Measurements from ENCODE around the gene CRYBB3. TPM values are rescaled to one million over a fixed set of nuclear protein-coding genes. Genes with fewer than 3 reads are reported as not detected.
"Not testable (repeated sequence)": the region's sequence is repeated elsewhere in the genome, so short reads cannot be mapped to it uniquely, and the experiment has no call there.

The CRYBB3 gene
- total RNA-seq, 1 experiment from 2014 or later, result not detected

DNA sequence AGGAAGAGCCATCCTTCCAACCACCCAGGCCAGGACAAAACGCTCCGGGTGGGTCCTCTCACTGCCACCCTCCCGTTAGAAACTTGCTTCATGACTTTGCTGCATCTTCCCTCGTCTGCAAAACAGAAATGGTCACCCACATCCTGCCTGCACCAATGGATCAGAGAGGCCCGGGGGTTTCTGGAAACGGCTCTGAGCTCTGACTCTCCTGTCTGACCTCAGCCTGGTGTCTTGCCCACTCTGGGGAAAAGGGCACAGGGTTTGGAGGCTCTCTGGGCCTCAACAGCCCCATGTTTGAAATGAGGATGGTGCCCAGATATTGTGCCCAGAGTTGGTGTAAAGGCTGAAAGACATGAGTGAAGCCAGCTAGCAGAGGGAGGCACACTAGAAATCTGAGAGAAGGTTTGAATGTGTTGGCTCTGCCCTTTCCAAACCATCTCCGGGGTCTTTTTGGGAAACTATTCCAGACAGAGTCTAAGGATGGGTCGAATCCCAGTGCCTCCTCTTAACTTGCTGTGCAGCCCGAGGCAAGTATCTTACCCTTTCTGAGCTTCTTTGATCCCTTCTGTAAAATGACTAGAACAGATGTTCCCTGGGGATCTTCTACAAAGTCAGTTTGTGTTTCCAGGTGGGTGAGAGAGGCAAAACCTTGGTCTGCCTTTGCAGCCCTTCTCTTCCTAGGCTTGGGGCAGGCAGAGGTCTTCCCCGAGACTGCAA lies 2.1 kb downstream of the CRYBB3 start:
- BruUV-seq (replicated peaks), result no TSS peak
- TF ChIP-seq EZH2 (IDR thresholded peaks at IDR 0.05; ENCODE audit: borderline replicate concordance, low read depth, low read length, poor library complexity, severe bottlenecking), result no peak
- TF ChIP-seq, protein P1, sequence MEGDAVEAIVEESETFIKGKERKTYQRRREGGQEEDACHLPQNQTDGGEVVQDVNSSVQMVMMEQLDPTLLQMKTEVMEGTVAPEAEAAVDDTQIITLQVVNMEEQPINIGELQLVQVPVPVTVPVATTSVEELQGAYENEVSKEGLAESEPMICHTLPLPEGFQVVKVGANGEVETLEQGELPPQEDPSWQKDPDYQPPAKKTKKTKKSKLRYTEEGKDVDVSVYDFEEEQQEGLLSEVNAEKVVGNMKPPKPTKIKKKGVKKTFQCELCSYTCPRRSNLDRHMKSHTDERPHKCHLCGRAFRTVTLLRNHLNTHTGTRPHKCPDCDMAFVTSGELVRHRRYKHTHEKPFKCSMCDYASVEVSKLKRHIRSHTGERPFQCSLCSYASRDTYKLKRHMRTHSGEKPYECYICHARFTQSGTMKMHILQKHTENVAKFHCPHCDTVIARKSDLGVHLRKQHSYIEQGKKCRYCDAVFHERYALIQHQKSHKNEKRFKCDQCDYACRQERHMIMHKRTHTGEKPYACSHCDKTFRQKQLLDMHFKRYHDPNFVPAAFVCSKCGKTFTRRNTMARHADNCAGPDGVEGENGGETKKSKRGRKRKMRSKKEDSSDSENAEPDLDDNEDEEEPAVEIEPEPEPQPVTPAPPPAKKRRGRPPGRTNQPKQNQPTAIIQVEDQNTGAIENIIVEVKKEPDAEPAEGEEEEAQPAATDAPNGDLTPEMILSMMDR (conservative IDR thresholded peaks at IDR 0.05; ENCODE audit: low read depth, low read length), result no peak
- DNase-seq (ENCODE audit: low spot score), result no peak
- Histone ChIP-seq H3K27me3 (replicated peaks; ENCODE audit: insufficient read depth, low read depth, low read length, poor library complexity) (no peaks in the 10 kb centered on the region), H3K4me1 (ENCODE audit: insufficient read depth, low read length, poor library complexity, severe bottlenecking) (no peaks in the 10 kb centered on the region), H3K27ac (ENCODE audit: low read depth, low read length, poor library complexity, severe bottlenecking) (no peak overlapping the region), H3K36me3 (ENCODE audit: insufficient read depth, low read length, poor library complexity, severe bottlenecking) (no peaks in the 10 kb centered on the region), H3K4me3 (ENCODE audit: low read depth, low read length, poor library complexity, severe bottlenecking) (no peak overlapping the region), H3K9me3 (ENCODE audit: low read depth, low read length, poor library complexity, severe bottlenecking) (no peaks in the 10 kb centered on the region)
- intact Hi-C loops (cut with micrococcal nuclease; ENCODE audit: unreplicated experiment), result loop anchor here (2.0 kb wide), 2 partner anchors 133 to 571 kb away; no protein-coding TSS in a partner anchor
- ChIA-PET POLR2A (ENCODE audit: low non-redundant PET) (no interaction called here), CTCF (interaction anchor here (0.5 to 1.2 kb wide), 2 partner anchors 200 to 517 kb away, joined by 3 read pairs; no protein-coding TSS in a partner anchor)

DNA sequence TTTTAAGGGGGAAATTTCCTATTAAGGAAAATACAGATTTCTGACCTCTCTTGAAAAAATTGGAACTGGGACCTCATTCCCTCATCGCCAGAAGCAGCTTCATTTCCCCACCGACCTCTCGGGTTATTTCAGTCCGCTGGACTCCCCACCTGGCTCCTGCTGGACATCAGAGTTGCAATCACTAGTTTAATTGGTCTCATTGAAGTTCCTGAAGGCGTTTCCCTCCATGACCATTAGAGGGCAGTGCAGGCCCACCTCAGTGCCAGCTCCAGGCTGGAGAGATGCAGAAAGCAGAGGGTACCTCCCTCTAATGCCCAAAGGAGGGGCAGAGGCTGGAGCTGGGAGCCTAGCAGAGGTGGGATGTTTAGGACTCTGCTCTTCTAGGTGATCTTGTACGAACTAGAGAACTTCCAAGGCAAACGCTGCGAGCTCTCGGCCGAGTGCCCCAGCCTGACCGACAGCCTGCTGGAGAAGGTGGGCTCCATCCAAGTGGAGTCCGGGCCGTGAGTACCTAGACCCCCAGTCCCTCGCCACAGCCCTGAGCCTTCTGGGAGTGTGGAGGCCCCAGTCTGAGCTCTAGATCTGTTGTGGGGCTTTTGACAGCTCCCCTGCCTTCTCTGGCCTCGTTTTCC lies 2.7 kb downstream of the CRYBB3 start:
- ChIA-PET CTCF (interaction anchor here (1.2 kb wide), 1 partner anchor 199 kb away, joined by 3 read pairs; no protein-coding TSS in a partner anchor), POLR2A (ENCODE audit: low non-redundant PET) (no interaction called here)
- Histone ChIP-seq H3K4me1 (ENCODE audit: insufficient read depth, low read length, poor library complexity, severe bottlenecking) (no peaks in the 10 kb centered on the region), H3K27me3 (replicated peaks; ENCODE audit: insufficient read depth, low read depth, low read length, poor library complexity) (no peaks in the 10 kb centered on the region), H3K4me3 (ENCODE audit: low read depth, low read length, poor library complexity, severe bottlenecking) (no peak overlapping the region), H3K27ac (ENCODE audit: low read depth, low read length, poor library complexity, severe bottlenecking) (no peak overlapping the region), H3K36me3 (ENCODE audit: insufficient read depth, low read length, poor library complexity, severe bottlenecking) (no peaks in the 10 kb centered on the region), H3K9me3 (ENCODE audit: low read depth, low read length, poor library complexity, severe bottlenecking) (no peaks in the 10 kb centered on the region)
- TF ChIP-seq, protein P1 (conservative IDR thresholded peaks at IDR 0.05; ENCODE audit: low read depth, low read length), result peak; percentile 90
- no peak for TF ChIP-seq EZH2 (IDR thresholded peaks at IDR 0.05; ENCODE audit: borderline replicate concordance, low read depth, low read length, poor library complexity, severe bottlenecking)
- BruUV-seq (replicated peaks), result no TSS peak
- intact Hi-C loops (cut with micrococcal nuclease; ENCODE audit: unreplicated experiment), result loop anchor here (2.0 kb wide), 2 partner anchors 132 to 570 kb away; no protein-coding TSS in a partner anchor
- peak; percentile 75 for DNase-seq (ENCODE audit: low spot score)

DNA sequence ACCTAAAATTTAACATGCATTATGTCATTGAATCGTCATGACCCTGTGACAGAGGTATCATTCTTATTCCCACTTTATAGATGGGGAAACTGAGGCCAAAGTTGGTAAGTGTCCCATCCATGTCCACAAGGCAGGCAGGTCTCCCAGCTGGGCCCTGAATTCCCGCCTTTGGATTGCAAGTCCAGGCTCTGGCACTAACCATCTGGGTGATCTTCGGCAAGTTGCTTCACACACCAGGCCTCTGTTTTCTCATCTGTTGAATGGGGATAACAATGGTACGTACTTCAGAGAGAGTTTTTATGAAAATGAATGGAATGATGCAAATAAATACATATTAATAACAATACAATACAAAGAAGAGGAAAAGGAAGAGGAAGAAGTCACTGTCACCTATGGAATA lies 3.4 kb downstream of the CRYBB3 start:
- ChIA-PET POLR2A (ENCODE audit: low non-redundant PET) (no interaction called here), CTCF (no interaction called here)
- intact Hi-C loops (cut with micrococcal nuclease; ENCODE audit: unreplicated experiment), result loop anchor here (2.0 kb wide), 2 partner anchors 132 to 570 kb away; no protein-coding TSS in a partner anchor

DNA sequence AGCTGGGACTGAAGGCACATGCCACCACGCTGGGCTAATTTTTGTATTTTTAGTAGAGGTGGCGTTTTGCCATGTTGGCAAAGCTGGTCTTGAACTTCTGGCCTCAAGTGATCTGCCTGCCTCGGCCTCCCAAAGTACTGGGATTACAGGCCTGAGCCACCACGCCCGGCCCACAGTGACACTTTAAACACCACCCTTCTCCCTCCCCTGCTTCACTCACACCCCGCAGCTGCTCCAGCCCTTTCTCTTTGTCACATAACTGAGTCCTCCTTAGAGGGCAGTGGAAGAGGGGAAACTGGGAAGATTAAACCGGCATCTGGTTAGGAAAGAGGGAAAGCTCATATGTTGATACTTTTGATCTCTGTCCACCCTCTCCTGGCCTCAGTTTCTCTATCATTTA lies 4.9 kb downstream of the CRYBB3 start:
- H3K9me3 ChIP-seq (ENCODE audit: low read depth, low read length, poor library complexity, severe bottlenecking); DNase-seq (ENCODE audit: low spot score); intact Hi-C loops (cut with micrococcal nuclease; ENCODE audit: unreplicated experiment); CTCF ChIA-PET; H3K4me1 ChIP-seq (ENCODE audit: insufficient read depth, low read length, poor library complexity, severe bottlenecking); H3K4me3 ChIP-seq (ENCODE audit: low read depth, low read length, poor library complexity, severe bottlenecking); POLR2A ChIA-PET (ENCODE audit: low non-redundant PET); H3K27ac ChIP-seq (ENCODE audit: low read depth, low read length, poor library complexity, severe bottlenecking); BruUV-seq (replicated peaks); H3K36me3 ChIP-seq (ENCODE audit: insufficient read depth, low read length, poor library complexity, severe bottlenecking); H3K27me3 ChIP-seq (replicated peaks; ENCODE audit: insufficient read depth, low read depth, low read length, poor library complexity): not testable (repeated sequence)

More for the DNA sequence above, 3.4 kb downstream of the CRYBB3 start:
- Histone ChIP-seq H3K4me3 (ENCODE audit: low read depth, low read length, poor library complexity, severe bottlenecking) (no peak overlapping the region), H3K27me3 (replicated peaks; ENCODE audit: insufficient read depth, low read depth, low read length, poor library complexity) (no peaks in the 10 kb centered on the region), H3K36me3 (ENCODE audit: insufficient read depth, low read length, poor library complexity, severe bottlenecking) (no peaks in the 10 kb centered on the region), H3K27ac (ENCODE audit: low read depth, low read length, poor library complexity, severe bottlenecking) (no peak overlapping the region), H3K9me3 (ENCODE audit: low read depth, low read length, poor library complexity, severe bottlenecking) (no peaks in the 10 kb centered on the region), H3K4me1 (ENCODE audit: insufficient read depth, low read length, poor library complexity, severe bottlenecking) (no peaks in the 10 kb centered on the region)
- no peak for TF ChIP-seq EZH2 (IDR thresholded peaks at IDR 0.05; ENCODE audit: borderline replicate concordance, low read depth, low read length, poor library complexity, severe bottlenecking)
- TF ChIP-seq, protein P1 (conservative IDR thresholded peaks at IDR 0.05; ENCODE audit: low read depth, low read length), result no peak
- DNase-seq (ENCODE audit: low spot score), result no peak
- no TSS peak for BruUV-seq (replicated peaks)
